ENCODE results near the gene PSMB4.
A peak's percentile ranks its signal among the peaks of the same experiment; 100 is the strongest.

The PSMB4 gene

DNA sequence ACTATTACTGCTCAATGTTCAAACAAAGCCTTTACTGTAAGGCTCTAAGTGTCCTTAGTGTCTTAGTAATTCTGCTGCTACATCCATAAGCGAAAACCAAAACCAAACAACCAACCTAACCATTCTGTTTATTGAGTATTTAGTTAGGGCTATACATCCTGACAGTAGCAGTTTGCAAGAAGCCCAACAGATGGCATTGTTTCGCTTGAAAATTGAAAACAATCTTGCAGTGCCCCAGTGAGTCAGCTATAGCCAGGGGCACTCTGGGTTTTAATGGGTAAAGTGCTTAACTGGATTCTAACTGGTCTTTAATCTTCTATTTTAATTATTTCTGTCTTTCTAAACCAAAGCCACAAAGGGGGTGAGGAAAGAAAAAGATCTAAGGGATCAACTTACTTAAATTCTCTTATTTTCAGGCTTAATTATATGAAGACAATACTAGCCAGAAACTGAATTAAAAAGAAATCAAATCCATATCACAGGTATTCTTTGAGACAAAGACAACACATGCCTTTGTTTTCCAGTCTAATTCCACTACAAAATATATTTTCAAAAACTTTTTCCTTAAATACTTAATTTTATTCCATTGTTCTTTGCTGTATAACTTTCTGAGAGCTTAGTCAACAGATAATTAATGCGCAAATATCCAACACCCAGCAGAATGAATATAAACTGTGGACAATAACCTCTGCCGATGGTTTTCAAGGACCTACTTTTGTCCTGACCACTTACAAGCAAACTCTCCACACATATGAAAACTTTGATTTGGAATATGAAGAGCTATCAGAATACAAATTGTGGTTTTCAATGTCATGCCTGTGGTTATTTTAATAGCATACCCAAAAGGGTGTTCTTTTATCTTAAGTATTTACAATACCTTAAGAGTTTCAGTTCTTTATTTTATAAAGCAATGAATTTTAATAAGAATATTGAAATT, 44.7 kb downstream of the PSMB4 start:
- peak; percentile 81 for DNase-seq (ENCODE audit: low spot score)

DNA sequence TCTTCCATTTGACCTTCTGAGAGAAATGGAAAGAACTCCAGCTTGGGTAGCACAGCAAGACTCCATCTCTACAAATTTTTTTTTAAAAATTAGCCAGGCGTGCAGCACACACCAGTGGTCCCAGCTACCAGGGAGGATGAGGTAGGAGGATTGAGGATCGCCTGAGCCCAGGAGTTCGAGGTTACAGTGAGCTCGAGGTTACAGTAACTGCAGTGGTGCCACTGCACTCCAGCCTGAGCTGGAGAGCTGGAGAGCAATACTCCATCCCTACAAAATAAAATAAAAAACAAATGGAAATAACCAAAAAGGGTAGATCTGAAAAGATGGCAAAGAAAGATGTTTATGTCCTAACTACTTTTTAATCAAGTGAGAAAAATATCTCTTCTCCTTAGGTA, 45.4 kb downstream of the PSMB4 start:
- DNase-seq (ENCODE audit: low spot score) = no peak

- DNase-seq (ENCODE audit: low spot score) = no peak
Measured at GRCh38 chr1:151447696-151448095, 48.3 kb downstream of the PSMB4 start.

All from CD4-positive, alpha-beta T cell treated with Interleukin-15 for 4 hours (primary cell).